ENCODE data around the gene TPRG1L.

TPRG1L gene

DNA sequence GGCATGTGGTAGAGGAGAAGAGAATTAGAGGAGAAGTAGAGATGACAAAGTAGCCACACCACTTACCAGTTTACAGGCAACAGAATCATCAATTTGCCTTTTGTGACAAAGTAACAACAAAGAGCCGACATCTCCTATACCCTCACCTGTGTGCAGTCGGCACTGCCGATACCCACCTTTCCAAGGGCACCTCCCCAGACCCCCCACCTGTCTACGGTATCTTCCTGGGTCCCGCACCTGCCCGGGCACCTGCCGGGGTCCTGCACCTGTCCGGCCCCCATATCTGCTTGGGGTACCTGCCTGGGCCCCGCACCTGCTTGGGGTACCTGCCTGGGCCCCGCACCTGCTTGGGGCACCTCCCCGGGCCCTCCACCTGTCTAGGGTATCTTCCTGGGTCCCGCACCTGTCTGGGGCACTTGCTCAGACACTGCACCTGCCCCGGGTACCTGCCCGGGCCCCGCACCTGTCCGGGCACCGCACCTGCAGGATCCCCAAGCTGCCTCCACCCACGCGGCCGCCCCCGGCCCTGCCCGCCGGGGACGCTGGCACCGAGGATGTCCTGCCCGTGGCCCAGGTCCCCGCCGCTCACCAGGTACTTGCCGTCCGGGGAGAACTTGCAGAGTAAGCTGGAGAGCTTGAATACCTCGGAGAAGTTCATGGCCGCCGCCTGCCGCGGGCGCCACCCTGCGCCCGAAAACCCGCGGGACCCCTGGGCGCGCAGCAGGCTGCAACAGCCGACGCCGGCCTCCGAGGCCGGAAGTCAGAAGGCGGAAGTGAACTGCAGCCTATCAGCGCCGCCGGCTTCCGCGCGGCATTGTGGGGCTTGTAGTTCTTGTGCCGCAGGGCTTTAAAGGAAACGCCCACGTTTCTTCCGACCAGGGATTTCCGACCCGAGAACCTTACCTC is 24.8 kb downstream of the TPRG1L start, which contains the start of gene WRAP73:
Gene WRAP73 (minus strand): TSS at position 762 of the 906 bp plus-strand sequence. CDS start 104 bp downstream, at position 658.
- DNase-seq: peak; percentile 89 to 91

GRCh38 chr1:3650248-3651025 is 25.6 kb downstream of the TPRG1L start:
- DNase-seq: no peak

GRCh38 chr1:3651026-3651929 is 26.5 kb downstream of the TPRG1L start:
- DNase-seq: no peak

GRCh38 chr1:3651930-3652547 is 27.2 kb downstream of the TPRG1L start, which contains the start of gene TP73:
TSS of gene TP73 (plus strand) at chr1:3652516. CDS start at chr1:3682366, 29,850 bp downstream.
- DNase-seq: no peak

GRCh38 chr1:3652548-3653285 is 27.9 kb downstream of the TPRG1L start:
- DNase-seq: peak in 1 of 2 experiments; percentile 10

DNA sequence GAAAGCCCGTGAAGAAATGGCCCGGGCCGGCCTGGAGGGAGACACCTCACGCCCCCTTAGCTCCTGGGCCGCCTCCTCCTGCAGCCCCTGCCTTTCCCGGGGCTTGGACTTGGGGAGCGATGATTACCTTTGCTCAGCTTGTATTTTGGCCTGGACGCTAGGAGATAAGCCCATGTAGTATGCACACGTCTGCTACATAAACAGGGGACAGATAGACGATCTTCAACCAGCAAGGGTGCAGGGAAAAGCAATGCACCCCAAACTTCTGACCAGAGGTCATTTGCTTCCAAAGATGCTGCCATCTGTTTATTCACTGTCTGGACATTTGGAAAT is 28.4 kb downstream of the TPRG1L start:
- DNase-seq: no peak

DNA sequence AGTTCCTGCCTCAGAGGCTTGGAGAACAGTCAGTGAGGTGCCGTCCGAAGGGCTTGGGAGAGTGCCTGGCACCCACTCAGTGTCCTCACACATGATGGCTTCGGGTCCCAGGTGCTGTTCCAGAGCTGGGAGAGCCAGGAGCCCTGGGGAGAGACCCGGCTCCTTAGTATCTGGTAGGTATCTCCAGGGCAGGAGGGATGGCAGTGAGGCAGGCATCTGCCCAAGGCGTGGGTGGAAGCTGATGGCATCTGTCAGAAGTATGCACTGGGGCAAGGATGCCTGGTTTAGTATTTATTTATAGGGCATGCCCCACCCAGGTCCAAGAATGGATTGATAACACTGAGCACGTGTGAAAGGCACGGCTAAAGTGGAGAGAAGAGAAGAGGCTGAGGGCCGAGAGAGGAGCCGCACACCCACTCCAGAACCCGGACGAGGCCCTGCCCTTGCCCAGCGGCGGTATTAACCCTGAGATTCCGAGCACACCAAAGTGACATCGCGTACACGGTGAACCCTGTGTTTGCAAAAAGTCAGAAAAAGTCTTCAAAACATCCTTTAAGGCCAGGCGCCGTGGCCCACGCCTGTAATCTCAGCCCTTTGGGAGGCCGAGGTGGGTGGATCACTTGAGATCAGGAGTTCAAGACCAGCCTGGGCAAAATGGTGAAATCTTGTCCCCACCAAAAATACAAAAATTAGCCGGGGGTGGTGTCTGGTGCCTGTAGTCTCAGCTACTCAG is 29.9 kb downstream of the TPRG1L start:
- no peak for DNase-seq

GRCh38 chr1:3656450-3657095 is 31.8 kb downstream of the TPRG1L start:
- DNase-seq: peak; percentile 17 to 28

DNA sequence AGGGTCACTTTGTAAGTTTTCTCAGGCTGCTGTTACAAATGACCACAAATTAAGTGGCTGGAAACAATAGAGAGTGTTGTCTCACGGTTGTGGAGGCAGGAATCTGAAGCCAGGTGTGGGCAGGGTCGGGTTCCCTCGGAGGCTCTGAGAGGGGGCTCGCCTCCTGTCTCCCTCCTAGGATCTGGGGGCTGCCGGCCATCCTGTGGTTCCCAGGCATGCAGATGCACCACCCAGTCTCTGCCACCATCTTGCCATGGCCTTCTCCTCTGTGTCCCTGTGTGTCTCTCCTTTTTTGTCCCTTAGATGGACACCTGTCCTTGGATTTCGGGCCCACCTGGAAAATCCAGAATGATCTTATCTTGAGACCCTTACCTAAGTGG is 32.3 kb downstream of the TPRG1L start:
- no peak for DNase-seq

GRCh38 chr1:3657578-3658230 is 32.9 kb downstream of the TPRG1L start:
- no peak for DNase-seq

- no peak for DNase-seq
Measured at GRCh38 chr1:3658231-3658615, 33.4 kb downstream of the TPRG1L start.

DNA sequence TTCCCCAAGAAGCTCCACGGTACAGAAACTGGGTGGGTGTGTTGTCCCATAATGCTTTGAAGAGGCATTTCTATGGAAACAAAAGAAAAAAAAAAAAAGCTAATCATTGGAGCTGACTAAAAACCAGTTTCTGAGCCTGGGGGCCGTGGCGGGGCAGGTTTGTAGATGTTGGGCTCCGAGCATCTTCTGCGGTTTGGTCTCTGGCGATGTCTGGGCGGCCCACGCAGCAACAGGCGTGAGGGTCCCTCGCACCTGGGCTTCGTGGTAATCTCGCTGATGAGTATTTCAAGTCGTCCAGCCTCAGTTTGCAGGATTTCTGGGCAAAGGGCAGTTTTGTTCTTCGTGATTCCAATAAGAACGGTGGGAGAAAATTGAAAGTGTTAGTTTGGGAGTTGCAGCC is 34.3 kb downstream of the TPRG1L start:
- DNase-seq: no peak

DNA sequence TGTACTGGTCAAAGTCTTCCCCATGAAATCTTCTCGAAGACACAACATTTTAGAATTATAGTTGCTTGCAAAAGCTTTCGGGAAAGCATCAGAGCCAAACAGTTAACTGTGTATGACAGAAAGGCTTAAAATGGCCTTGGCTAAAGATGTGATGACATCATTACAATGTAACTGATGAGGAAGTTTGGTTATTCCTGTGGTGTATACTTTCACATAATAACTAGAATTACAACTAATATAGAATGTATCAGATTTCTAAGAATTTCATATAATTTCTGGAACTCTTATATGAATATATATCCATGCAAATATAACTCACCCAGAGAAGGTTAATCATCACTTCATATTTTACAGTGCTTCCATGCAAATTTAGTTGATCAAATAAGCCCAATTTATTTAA is 35.9 kb downstream of the TPRG1L start:
- no peak for DNase-seq

GRCh38 chr1:3661631-3662030 is 36.8 kb downstream of the TPRG1L start:
- no peak for DNase-seq

DNA sequence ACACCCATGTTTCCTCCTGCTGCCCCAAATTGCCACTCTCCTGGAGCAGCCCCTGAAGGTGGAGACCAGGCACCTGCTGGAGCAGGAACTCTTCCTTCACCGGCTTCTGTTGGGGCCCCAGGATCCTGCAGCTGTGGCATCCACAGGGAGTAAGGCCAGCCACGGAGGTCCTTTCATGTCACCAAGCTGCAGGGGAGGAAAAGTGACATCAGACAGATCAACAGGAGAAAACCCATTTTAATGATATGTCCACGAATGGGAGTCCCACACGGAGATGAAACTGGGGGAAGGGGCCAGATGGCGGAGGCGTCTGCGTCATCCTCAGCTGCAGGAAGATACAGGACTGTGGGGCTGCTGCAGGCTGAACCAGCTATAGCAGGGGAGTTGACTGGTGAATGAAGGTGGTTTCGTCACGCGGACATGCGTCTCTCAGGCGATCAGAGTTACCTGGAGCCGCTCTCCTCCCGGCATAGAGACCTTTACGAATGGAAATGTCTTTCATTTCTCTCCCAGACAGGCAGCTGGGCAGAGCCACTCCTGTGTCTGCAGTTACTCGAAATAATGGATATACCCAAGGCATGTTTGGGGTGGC is 37.4 kb downstream of the TPRG1L start:
- no peak for DNase-seq

DNA sequence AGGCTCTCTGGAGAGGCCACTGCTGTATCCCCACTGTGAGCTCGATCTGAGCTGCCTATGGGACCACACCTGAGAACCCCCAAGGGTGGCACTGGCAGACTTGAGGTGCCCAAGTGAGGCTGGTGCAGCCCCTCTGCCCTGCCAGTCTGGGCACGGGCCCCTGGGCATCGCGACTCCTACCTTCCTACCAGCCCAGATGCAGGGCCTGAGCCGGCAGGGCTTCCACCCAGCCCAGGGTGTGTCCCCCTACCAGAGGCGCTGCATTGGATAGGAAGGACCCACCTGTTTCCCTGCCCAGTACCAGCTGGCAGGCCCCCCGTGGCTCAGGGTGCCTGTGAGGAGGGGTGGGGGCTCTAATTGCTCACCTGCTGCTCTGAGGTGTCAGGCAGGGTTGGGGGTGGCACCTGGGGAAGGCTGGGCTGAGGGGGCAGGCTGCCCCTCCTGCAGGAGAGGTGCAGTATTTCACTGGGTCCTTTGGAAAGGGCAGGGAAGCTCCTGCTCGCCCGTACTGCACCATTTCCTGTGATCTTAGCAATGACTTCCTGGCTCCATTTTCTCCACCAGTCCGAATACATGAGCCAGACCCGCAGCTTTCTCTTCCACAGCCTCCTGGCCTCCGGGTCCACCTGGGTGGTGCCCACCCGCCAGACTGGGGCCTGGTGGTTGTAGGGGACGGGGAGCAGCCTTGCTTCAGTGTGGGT is 39.3 kb downstream of the TPRG1L start:
- no peak for DNase-seq

- DNase-seq: no peak
Measured at GRCh38 chr1:3664700-3665375, 40.0 kb downstream of the TPRG1L start.

GRCh38 chr1:3668148-3668547 is 43.3 kb downstream of the TPRG1L start:
- DNase-seq: no peak
